K562 (cell line): ENCODE measurements around the gene SLC22A4. TPM values are rescaled to one million over a fixed set of nuclear protein-coding genes. Genes with fewer than 3 reads are reported as not detected.

Source experiments
- ARHGAP35 ChIP-seq: fragments of 450-650 bp; IDR thresholded peaks from 2 replicates; pipeline ENCODE4 v1.6.1; 2018; ENCODE audit not compliant: partially characterized antibody
- BHLHE40 ChIP-seq: IDR thresholded peaks from 2 replicates; pipeline ENCODE4 v1.6.1; 2011; ENCODE audit warnings: low read length, improper control_type of control experiment
- CGGBP1 ChIP-seq: fragments of 250-450 bp; sonication (Bioruptor Pico); IDR thresholded peaks from 2 replicates; pipeline ENCODE4 v1.9.0; 2021; ENCODE audit warnings: mild to moderate bottlenecking
- EGR1 ChIP-seq: fragments of 450-650 bp; conservative IDR thresholded peaks from 2 replicates; pipeline ENCODE4 v1.6.1; 2017; ENCODE audit warnings: mild to moderate bottlenecking
- NONO ChIP-seq, 2 experiments: fragments of 200-400 bp in 1 of 2; fragments of 450-650 bp in 1 of 2; formaldehyde crosslinking in 1 of 2; IDR thresholded peaks; 2 replicates each; pipeline ENCODE4 v1.6.1; 2017; ENCODE audit warnings: low read depth in 2 of 2, mild to moderate bottlenecking in 2 of 2, moderate library complexity in 2 of 2, low read length in 1 of 2
- SAP30 ChIP-seq: fragments of 200-600 bp; sonication (generic); IDR thresholded peaks from 2 replicates; pipeline ENCODE4 v1.6.1; 2012; ENCODE audit warnings: borderline replicate concordance, low read depth, mild to moderate bottlenecking, moderate library complexity, low read length, control low read depth, inconsistent platforms; ENCODE audit not compliant: insufficient read depth, poor library complexity, severe bottlenecking
- SFPQ ChIP-seq: fragments of 200-400 bp; formaldehyde crosslinking; IDR thresholded peaks from 2 replicates; pipeline ENCODE4 v1.6.1; 2017; ENCODE audit warnings: mild to moderate bottlenecking, low read depth, low read length, moderate library complexity
- TCFL5 ChIP-seq: fragments of 250-450 bp; sonication (Bioruptor Pico); conservative IDR thresholded peaks from 2 replicates; pipeline ENCODE4 v1.6.1; 2021; ENCODE audit warnings: mild to moderate bottlenecking, moderate library complexity, matching md5 sums
- TEAD2 ChIP-seq: fragments of 450-650 bp; IDR thresholded peaks from 2 replicates; pipeline ENCODE4 v1.6.1; 2016; ENCODE audit warnings: missing genetic modification characterization, control low read depth, missing compliant biosample characterization
- ZBTB40 ChIP-seq, 2 experiments: fragments of 450-650 bp in 1 of 2; sonication (generic) in 1 of 2; formaldehyde crosslinking in 1 of 2; IDR thresholded peaks; 2 replicates each; pipeline versions ENCODE4 v1.7.1 to v1.9.0; 2016 to 2022; ENCODE audit warnings: inconsistent platforms in 1 of 2, mild to moderate bottlenecking in 1 of 2, missing genetic modification reagents in 1 of 2
- ZKSCAN3 ChIP-seq: fragments of 250-450 bp; sonication (Bioruptor Pico); IDR thresholded peaks from 2 replicates; pipeline ENCODE4 v1.4.0; 2020
- ZNF165 ChIP-seq: fragments of 250-450 bp; sonication (Bioruptor Pico); IDR thresholded peaks from 2 replicates; pipeline ENCODE4 v1.4.0; 2020; ENCODE audit warnings: borderline replicate concordance
- ZNF511 ChIP-seq: sonication (generic); formaldehyde crosslinking; IDR thresholded peaks from 2 replicates; pipeline ENCODE4 v1.8.0; 2022; ENCODE audit warnings: mild to moderate bottlenecking, missing genetic modification reagents
- ZNF584 ChIP-seq: fragments of 200-800 bp; sonication (Bioruptor generic); IDR thresholded peaks from 2 replicates; pipeline ENCODE4 v1.6.1; 2016; ENCODE audit warnings: low read depth, mild to moderate bottlenecking, missing genetic modification characterization, missing compliant biosample characterization
- polyA plus RNA-seq, 8 experiments: library from polyadenylated mRNA; depleted of rRNA in 4 of 8; stranded (reverse) in 5 of 8; unstranded in 3 of 8; fragments of >200 nt; fragmentation: Nextera tagmentation in 2 of 8; fragmentation: Illumina TruSeq in 1 of 8; extraction: Ambion mirVana in 2 of 8; extraction: Trizol in 1 of 8; gene quantifications; 2 replicates each; pipeline versions ENCODE4 v1.2.1 to v1.2.3, GENCODE V29; 2011 to 2014; ENCODE audit warnings: inconsistent platforms in 1 of 8, missing spikeins in 1 of 8
- total RNA-seq, 7 experiments: library from RNA; depleted of rRNA in 6 of 7; stranded (reverse); fragments of >200 nt in 6 of 7; fragmentation: Illumina TruSeq in 2 of 7; extraction: Trizol in 2 of 7; gene quantifications; 2 replicates each; pipeline versions ENCODE4 v1.2.1 to v1.2.3, GENCODE V29; 2011 to 2021; ENCODE audit warnings: low replicate concordance in 1 of 7

SLC22A4 gene
- total and polyA plus RNA-seq, 9 of the 15 experiments (the other 6 are each of a cell fraction or from before 2014, with no cell fraction given): 2.7 to 9.5 (median 6.2) TPM

GRCh38 chr5:132369474-132370180, 75.4 kb downstream of the SLC22A4 start, which contains the start of gene SLC22A5 (continued):
- no peak for TF ChIP-seq ZBTB40 (IDR thresholded peaks at IDR 0.05)
- no peak for TF ChIP-seq ZBTB40 (CRISPR knock-in tag; IDR thresholded peaks at IDR 0.05)
- TF ChIP-seq NONO (IDR thresholded peaks at IDR 0.05; ENCODE audit: low read depth in 2 of 2, low read length in 1 of 2): peak in 1 of 2 experiments; percentile 67; a peak in 1 of 4 replicates
- no peak for TF ChIP-seq ARHGAP35
- 0 out of 2 replicates have a peak, but pooled peaks have one; percentile 22 for TF ChIP-seq ZNF511 (CRISPR knock-in tag)
- TF ChIP-seq ZKSCAN3 (CRISPR knock-in tag): no peak
- peak; percentile 41; the same call in 1 of the 2 replicates for TF ChIP-seq EGR1
- no peak for TF ChIP-seq TEAD2 (tag)
- no peak for TF ChIP-seq TCFL5
- no peak for TF ChIP-seq BHLHE40
- no peak for TF ChIP-seq SAP30
- TF ChIP-seq CGGBP1 (CRISPR knock-in tag): no peak
- TF ChIP-seq SFPQ: no peak
- no peak for TF ChIP-seq ZNF165 (CRISPR knock-in tag)
- TF ChIP-seq ZNF584 (CRISPR knock-in tag): no peak
